Coronary artery (tissue), 2 donors: ENCODE results near the gene UBXN7.
"Not testable (repeated sequence)": the region's sequence is repeated elsewhere in the genome, so short reads cannot be mapped to it uniquely, and the experiment has no call there.

ENCODE experiments used
- DNase-seq: peaks from one replicate; pipeline ENCODE4 v3.0.0-alpha.2; 2017; ENCODE audit warnings: low spot score
- H3K27ac ChIP-seq, 2 donors: fragments of 200-600 bp; sonication (generic); one replicate each; pipeline ENCODE4 v1.5.1; 2016 to 2019
- H3K4me3 ChIP-seq: fragments of 200-600 bp; sonication (generic); 2 replicates; pipeline ENCODE4 v1.5.1; 2016; ENCODE audit warnings: mild to moderate bottlenecking, moderate library complexity
- CTCF ChIP-seq: fragments of 200-600 bp; sonication (generic); IDR thresholded peaks from one replicate; pipeline ENCODE4 v1.5.1; 2019; ENCODE audit warnings: antibody characterized with exemption

UBXN7 gene

GRCh38 chr3:196360586-196360985 lies 71.6 kb downstream of the UBXN7 start:
- DNase-seq = no peak
- Histone ChIP-seq H3K27ac (no peak overlapping the region), H3K4me3 (no peak overlapping the region)
- TF ChIP-seq CTCF = no peak

GRCh38 chr3:196358540-196358939 lies 73.7 kb downstream of the UBXN7 start:
- DNase-seq, H3K4me3 ChIP-seq, H3K27ac ChIP-seq: not testable (repeated sequence)

- Histone ChIP-seq H3K4me3 (no peak overlapping the region), H3K27ac (no peak overlapping the region)
- TF ChIP-seq CTCF = no peak
- DNase-seq = no peak
Observed at GRCh38 chr3:196357905-196358304, 74.3 kb downstream of the UBXN7 start.

GRCh38 chr3:196356556-196356955 lies 75.7 kb downstream of the UBXN7 start:
- Histone ChIP-seq H3K4me3 (no peak overlapping the region), H3K27ac (no peak overlapping the region)
- no peak for DNase-seq
- TF ChIP-seq CTCF = no peak

- Histone ChIP-seq H3K27ac (no peak overlapping the region), H3K4me3 (no peak overlapping the region)
- TF ChIP-seq CTCF = no peak
- no peak for DNase-seq
Observed at GRCh38 chr3:196355668-196356067, 76.6 kb downstream of the UBXN7 start.

GRCh38 chr3:196354132-196354531 lies 78.1 kb downstream of the UBXN7 start:
- no peak overlapping the region for H3K27ac ChIP-seq
- DNase-seq = no peak
- H3K4me3 ChIP-seq = no peak overlapping the region
- TF ChIP-seq CTCF = no peak

- Histone ChIP-seq H3K27ac (no peak overlapping the region), H3K4me3 (no peak overlapping the region)
- no peak for TF ChIP-seq CTCF
- no peak for DNase-seq
Observed at GRCh38 chr3:196351541-196351940, 80.7 kb downstream of the UBXN7 start.

GRCh38 chr3:196350067-196350466 lies 82.2 kb downstream of the UBXN7 start:
- DNase-seq = no peak
- no peak for TF ChIP-seq CTCF
- H3K27ac ChIP-seq = no peak overlapping the region
- no peak overlapping the region for H3K4me3 ChIP-seq
